GM21423 (cell line): ENCODE measurements around the gene SAMD13.
A peak's percentile ranks its signal among the peaks of the same experiment; 100 is the strongest.
"Not testable (repeated sequence)": the region's sequence is repeated elsewhere in the genome, so short reads cannot be mapped to it uniquely, and the experiment has no call there.

ENCODE experiments used
- ATAC-seq: cut with Tn5 transposase; IDR thresholded peaks from one replicate; pipeline ENCODE4 v1.9.1; 2021; ENCODE audit warnings: mild to moderate bottlenecking, moderate library complexity; ENCODE audit not compliant: unreplicated experiment

SAMD13 gene

GRCh38 chr1:84282780-84283333 lies 18.7 kb upstream of the SAMD13 start:
- ATAC-seq, result peak; percentile 72

DNA sequence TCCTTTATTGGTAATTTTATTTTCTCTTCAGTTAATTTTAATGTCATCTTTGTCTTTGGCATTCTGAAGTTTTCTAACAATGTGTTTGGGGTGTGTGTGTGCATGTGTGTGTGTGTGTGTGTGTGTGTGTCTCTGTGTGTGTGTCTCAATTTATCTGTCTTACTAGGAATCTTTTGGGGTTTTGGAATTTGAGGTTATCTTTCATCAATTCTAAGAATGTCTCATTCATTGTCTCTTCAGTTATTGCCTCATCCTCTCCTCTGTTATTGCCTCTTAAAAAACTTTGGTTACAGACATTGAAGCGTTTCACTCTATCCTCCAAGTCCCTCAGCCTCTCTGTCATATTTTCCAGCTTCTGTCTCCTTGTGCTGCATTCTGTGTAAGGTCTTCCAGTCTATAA lies 18.1 kb upstream of the SAMD13 start:
- ATAC-seq, result no peak

DNA sequence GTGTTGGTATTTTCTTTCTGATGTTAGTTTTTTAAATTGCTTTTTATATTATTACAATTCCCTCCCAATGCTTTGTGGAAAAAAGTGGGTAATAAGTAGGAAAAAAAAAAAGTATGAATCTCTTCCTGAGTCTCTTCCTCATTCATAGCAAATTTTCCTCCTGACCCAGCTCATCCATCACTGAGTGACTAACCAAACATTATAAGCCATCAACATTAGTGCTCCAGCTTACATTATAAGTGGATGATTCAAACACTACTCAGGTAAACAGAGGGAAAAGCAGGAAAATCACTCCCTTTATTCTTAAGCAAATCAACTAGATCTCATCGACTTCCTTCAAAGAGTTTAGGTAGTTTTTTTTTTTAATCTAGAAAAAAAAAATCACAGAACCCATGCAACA lies 15.4 kb upstream of the SAMD13 start:
- ATAC-seq, result no peak

GRCh38 chr1:84287389-84287788 lies 14.1 kb upstream of the SAMD13 start:
- ATAC-seq, result not testable (repeated sequence)

DNA sequence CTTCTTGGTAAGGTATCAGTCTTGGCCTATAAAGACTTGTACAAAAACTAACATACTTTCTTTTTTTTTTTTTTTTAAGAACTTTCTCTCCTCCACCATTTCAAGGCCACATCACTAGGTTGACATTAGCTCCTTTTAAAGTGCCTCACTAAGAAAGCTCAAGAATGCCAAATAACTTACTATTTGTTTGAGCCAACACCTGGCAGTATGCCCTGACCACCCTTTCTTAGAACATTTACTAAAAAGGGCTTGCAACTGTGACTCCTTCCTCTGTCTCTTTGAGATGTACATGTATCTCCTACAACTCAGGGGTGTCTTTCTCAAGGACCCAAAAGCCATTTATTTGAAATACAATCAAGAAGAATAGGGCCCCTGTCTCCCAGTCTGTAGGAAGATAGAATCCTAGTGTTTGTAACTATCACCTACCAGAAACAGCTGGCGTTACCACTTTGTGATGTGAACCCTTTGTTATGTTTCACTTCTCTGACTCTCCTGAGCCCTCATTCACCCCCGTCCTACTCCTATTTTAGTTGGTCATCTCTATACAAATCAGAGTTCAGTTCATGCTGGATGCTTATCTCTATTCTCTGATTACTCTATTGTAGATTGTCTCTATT lies 12.2 kb upstream of the SAMD13 start:
- ATAC-seq, result no peak

- ATAC-seq, result no peak
These were observed 9.4 kb upstream of the SAMD13 start for GRCh38 chr1:84291882-84292655.

- no peak for ATAC-seq
These were observed 7.7 kb upstream of the SAMD13 start for GRCh38 chr1:84293766-84294165.

GRCh38 chr1:84294751-84295150 lies 6.8 kb upstream of the SAMD13 start:
- ATAC-seq, result no peak

- no peak for ATAC-seq
These were observed 3.8 kb upstream of the SAMD13 start for GRCh38 chr1:84297546-84298244.

GRCh38 chr1:84298328-84298683 lies 3.2 kb upstream of the SAMD13 start:
- peak; percentile 71 for ATAC-seq

DNA sequence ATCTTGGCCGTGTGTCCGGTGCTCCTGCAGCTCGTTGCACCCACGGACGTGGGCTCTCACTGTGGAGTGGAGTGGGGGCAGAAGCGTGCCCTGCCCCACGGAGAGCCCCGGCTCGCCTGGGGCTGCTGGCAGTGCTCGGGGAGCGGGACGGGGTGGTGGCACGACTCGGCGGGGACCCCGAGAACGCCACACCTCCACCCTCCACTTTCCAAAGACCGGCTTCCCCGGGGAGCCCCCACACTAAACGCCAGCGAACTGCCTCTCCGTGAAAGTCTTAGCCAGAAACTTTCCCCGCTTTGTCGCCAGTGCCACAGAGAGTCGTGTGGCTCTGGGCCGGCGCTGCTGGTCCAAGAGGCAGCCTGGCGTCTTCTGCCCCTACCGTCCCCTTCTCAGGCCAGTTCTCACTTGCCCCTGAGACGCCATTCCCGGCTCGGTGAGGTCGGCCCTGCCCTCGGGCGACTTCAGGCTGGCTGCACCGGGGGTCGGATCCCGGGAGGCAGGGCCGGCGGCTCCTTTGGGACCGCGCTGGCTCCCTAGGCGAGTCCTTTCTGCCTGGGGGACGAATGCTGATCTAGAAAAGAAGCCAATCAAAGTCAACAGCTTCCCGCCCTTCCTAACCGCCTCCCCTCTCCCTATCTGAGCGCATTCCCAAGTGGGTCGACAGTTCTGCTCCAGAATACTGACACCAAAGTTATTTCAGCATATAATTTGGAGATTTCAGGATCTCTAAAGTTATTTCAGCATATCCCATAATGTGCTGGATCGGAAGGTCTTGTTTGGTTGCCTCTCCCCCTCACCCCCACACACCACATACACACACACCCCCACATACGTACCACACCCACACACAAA lies 2.6 kb upstream of the SAMD13 start:
- ATAC-seq, result peak; percentile 37

- ATAC-seq, result no peak
These were observed 1.9 kb upstream of the SAMD13 start for GRCh38 chr1:84299536-84300170.

DNA sequence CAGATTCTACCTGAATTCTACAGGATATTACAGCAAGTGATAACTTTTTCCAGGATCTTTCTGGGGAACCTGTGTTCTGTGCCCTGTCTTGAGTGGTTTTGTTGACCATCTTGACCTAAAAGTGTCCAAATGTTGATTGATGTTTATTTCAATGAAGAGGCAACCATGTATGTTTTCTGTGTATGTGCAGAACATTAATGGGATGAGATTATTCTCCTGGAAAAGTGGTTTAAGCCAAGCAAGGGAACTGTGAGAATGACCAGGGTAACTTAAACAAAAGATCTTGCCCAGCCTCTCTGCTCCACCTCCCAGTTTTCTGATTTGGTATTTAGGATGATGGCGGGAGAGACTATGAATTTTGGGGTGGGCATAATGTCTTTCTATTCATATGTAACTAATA lies 1.0 kb upstream of the SAMD13 start:
- ATAC-seq, result no peak

GRCh38 chr1:84301785-84302385 lies 377 bp downstream of the SAMD13 start:
- ATAC-seq, result no peak

GRCh38 chr1:84303314-84303830 lies 1.9 kb downstream of the SAMD13 start:
- no peak for ATAC-seq

DNA sequence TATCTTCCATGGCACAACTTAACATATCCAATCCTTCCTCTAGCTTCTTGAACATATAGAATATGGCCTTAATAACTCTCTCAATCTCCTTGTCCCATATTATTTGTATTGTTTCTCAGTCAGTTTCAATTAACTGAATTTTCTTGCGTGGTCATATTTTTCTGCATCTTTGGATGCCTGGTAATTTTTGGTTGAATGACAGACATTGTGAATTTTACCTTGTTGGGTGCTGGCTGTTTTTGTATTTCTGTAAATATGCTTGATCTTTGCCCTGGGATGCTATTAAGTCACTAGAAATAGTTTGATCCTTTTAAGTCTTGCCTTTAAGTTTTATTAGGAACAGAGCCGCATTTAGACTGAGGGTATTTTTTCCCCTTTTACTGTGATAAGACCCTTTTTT lies 5.9 kb downstream of the SAMD13 start:
- no peak for ATAC-seq

DNA sequence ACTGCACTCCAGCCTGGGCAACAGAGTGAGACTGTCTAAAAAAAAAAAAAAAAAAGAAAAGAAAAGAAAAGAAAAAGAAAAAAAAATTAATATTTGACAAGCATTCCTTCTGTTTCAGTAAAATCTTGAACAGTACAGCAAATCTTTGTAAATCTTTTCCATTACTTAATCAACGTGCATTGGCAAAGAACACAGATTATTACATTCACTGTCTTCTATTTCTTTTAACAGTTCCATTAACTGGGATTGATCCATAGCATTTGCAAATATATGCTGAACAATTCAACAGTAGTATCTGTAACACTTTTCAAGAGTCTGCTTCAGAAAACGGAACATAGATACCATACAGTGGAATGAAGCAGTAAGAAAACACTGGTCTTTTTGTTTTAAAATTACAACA lies 9.8 kb downstream of the SAMD13 start:
- ATAC-seq, result no peak

- ATAC-seq, result no peak
These were observed 18.2 kb downstream of the SAMD13 start for GRCh38 chr1:84319662-84320061.

DNA sequence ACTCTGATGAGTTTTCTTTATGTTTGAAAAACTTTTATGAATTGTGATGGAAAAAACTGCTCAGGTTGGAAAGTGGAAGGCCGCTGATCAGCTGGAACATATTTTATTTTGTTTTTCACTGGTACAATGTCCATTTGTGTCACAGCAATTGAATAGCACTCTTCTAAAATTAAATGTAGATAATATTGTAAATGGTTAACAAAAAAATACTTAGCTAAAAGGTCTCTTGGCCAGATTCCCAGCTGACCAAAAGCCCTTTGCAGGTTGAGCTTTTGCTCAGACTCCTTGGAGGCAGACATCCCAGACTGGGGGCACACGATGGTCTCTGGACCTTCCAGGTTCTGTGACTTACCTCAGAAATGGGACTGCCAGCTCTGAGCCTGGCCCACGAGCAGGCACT lies 26.3 kb downstream of the SAMD13 start:
- ATAC-seq, result no peak
